WTC11 (cell line): Measurements from ENCODE around the gene PTK6. TPM values are rescaled to one million over a fixed set of nuclear protein-coding genes. Genes with fewer than 3 reads are reported as not detected.

ENCODE experiments used
- ATAC-seq: fragments of 200-7000 bp; cut with Tn5 transposase; 2 replicates; pipeline ENCODE4 v1.10.0; 2021; ENCODE audit warnings: mild to moderate bottlenecking, moderate library complexity
- CTCF ChIA-PET: fragments of 300-600 bp; sonication (Branson Sonifier 250); formaldehyde crosslinking; loops from one replicate; lab custom pipeline; 2021; ENCODE audit warnings: antibody characterized with exemption; lab: Charles Lee
- POLR2A ChIA-PET: fragments of 350-600 bp; sonication (Branson Sonifier 250); formaldehyde crosslinking; loops from one replicate; lab custom pipeline; 2021; ENCODE audit warnings: antibody characterized with exemption; lab: Charles Lee
- DNase-seq: peaks from one replicate; pipeline ENCODE4 v3.0.0; 2021; ENCODE audit warnings: low spot score
- H3K27ac Mint-ChIP-seq: 2 replicates; pipeline ENCODE4 v1.8.0; 2021; ENCODE audit warnings: mixed read lengths
- H3K27me3 Mint-ChIP-seq: 2 replicates; pipeline ENCODE4 v1.8.0; 2021; ENCODE audit warnings: low read depth, mild to moderate bottlenecking, moderate library complexity, mixed read lengths
- H3K36me3 Mint-ChIP-seq: 2 replicates; pipeline ENCODE4 v1.8.0; 2021; ENCODE audit warnings: mixed read lengths
- H3K4me1 Mint-ChIP-seq: 2 replicates; pipeline ENCODE4 v1.8.0; 2022; ENCODE audit warnings: mixed read lengths
- H3K4me3 Mint-ChIP-seq: 2 replicates; pipeline ENCODE4 v1.8.0; 2021; ENCODE audit warnings: mild to moderate bottlenecking, moderate library complexity, mixed read lengths
- H3K9me3 Mint-ChIP-seq: 2 replicates; pipeline ENCODE4 v1.8.0; 2021; ENCODE audit warnings: mixed read lengths
- CREB1 ChIP-seq: sonication (generic); formaldehyde crosslinking; IDR thresholded peaks from 2 replicates; pipeline ENCODE4 v1.8.0; 2023; ENCODE audit warnings: mild to moderate bottlenecking, missing genetic modification reagents
- E2F5 ChIP-seq: sonication (generic); formaldehyde crosslinking; IDR thresholded peaks from 2 replicates; pipeline ENCODE4 v1.8.1; 2022; ENCODE audit warnings: mild to moderate bottlenecking, moderate library complexity, missing genetic modification reagents
- ELF4 ChIP-seq: sonication (generic); formaldehyde crosslinking; IDR thresholded peaks from 2 replicates; pipeline ENCODE4 v1.8.1; 2022; ENCODE audit warnings: low read depth, mild to moderate bottlenecking, moderate library complexity, missing genetic modification reagents
- ESRRA ChIP-seq: sonication (generic); formaldehyde crosslinking; IDR thresholded peaks from 2 replicates; pipeline ENCODE4 v1.8.1; 2022; ENCODE audit warnings: mild to moderate bottlenecking, missing genetic modification reagents, borderline replicate concordance
- GRHL2 ChIP-seq: fragments of 250-450 bp; sonication (Bioruptor Pico); IDR thresholded peaks from 2 replicates; pipeline ENCODE4 v1.8.0; 2022; ENCODE audit warnings: mild to moderate bottlenecking, moderate library complexity; ENCODE audit not compliant: insufficient replicate concordance, severe bottlenecking
- GTF2I ChIP-seq: fragments of 250-450 bp; sonication (Bioruptor Pico); conservative IDR thresholded peaks from 2 replicates; pipeline ENCODE4 v1.4.0; 2021; ENCODE audit warnings: mild to moderate bottlenecking
- IRF2 ChIP-seq: sonication (generic); formaldehyde crosslinking; IDR thresholded peaks from 2 replicates; pipeline ENCODE4 v1.8.0; 2022; ENCODE audit warnings: low read depth, missing genetic modification reagents, borderline replicate concordance
- JAZF1 ChIP-seq: fragments of 250-450 bp; sonication (Bioruptor Pico); IDR thresholded peaks from 2 replicates; pipeline ENCODE4 v1.9.0; 2021; ENCODE audit warnings: moderate library complexity, mild to moderate bottlenecking, inconsistent platforms
- NR2C2 ChIP-seq: sonication (generic); formaldehyde crosslinking; IDR thresholded peaks from 2 replicates; pipeline ENCODE4 v1.8.0; 2022; ENCODE audit warnings: mild to moderate bottlenecking, missing genetic modification reagents
- NR3C1 ChIP-seq: sonication (generic); formaldehyde crosslinking; conservative IDR thresholded peaks from 2 replicates; pipeline ENCODE4 v1.8.1; 2023; ENCODE audit warnings: low read depth, mild to moderate bottlenecking, missing genetic modification reagents
- RELA ChIP-seq: sonication (generic); formaldehyde crosslinking; IDR thresholded peaks from 2 replicates; pipeline ENCODE4 v1.8.1; 2022; ENCODE audit warnings: missing genetic modification reagents, mild to moderate bottlenecking, borderline replicate concordance
- SMAD3 ChIP-seq: sonication (generic); formaldehyde crosslinking; IDR thresholded peaks from 2 replicates; pipeline ENCODE4 v1.8.0; 2022; ENCODE audit warnings: missing genetic modification reagents, mild to moderate bottlenecking, borderline replicate concordance
- TP53 ChIP-seq: sonication (generic); formaldehyde crosslinking; IDR thresholded peaks from 2 replicates; pipeline ENCODE4 v1.8.1; 2023; ENCODE audit warnings: mild to moderate bottlenecking, missing genetic modification reagents
- ZNF138 ChIP-seq: sonication (generic); formaldehyde crosslinking; conservative IDR thresholded peaks from 2 replicates; pipeline ENCODE4 v1.8.1; 2022; ENCODE audit warnings: mild to moderate bottlenecking, moderate library complexity, missing genetic modification reagents
- ZNF263 ChIP-seq: sonication (generic); formaldehyde crosslinking; IDR thresholded peaks from 2 replicates; pipeline ENCODE4 v1.8.1; 2022; ENCODE audit warnings: low read depth, mild to moderate bottlenecking, moderate library complexity, missing genetic modification reagents
- ZNF396 ChIP-seq: fragments of 250-450 bp; sonication (Bioruptor Pico); IDR thresholded peaks from 2 replicates; pipeline ENCODE4 v1.8.0; 2021; ENCODE audit warnings: mild to moderate bottlenecking, moderate library complexity, borderline replicate concordance
- ZNF671 ChIP-seq: fragments of 250-450 bp; sonication (Bioruptor Pico); IDR thresholded peaks from 2 replicates; pipeline ENCODE4 v1.8.0; 2021; ENCODE audit warnings: mild to moderate bottlenecking
- total RNA-seq: library from RNA; stranded (reverse); gene quantifications from 3 replicates; pipeline ENCODE4 v1.2.3, GENCODE V29; 2021
- TF ChIP-seq, protein P1 (sequence below): fragments of 250-450 bp; sonication (Bioruptor Pico); IDR thresholded peaks from 2 replicates; pipeline ENCODE4 v1.9.0; 2021; ENCODE audit warnings: mild to moderate bottlenecking, borderline replicate concordance
- TF ChIP-seq, protein P2 (sequence below): fragments of 200-600 bp; IDR thresholded peaks from 2 replicates; pipeline ENCODE4 v1.8.0; 2022; ENCODE audit warnings: antibody characterized with exemption
- TF ChIP-seq, protein P3 (sequence below): sonication (generic); formaldehyde crosslinking; conservative IDR thresholded peaks from 2 replicates; pipeline ENCODE4 v1.8.1; 2022; ENCODE audit warnings: mild to moderate bottlenecking, missing genetic modification reagents
- TF ChIP-seq, protein P4 (sequence below): sonication (generic); formaldehyde crosslinking; IDR thresholded peaks from 2 replicates; pipeline ENCODE4 v1.8.1; 2023; ENCODE audit warnings: mild to moderate bottlenecking, missing genetic modification reagents, borderline replicate concordance

Gene PTK6
- total RNA-seq, 1 experiment from 2014 or later, result 0.22 TPM

DNA sequence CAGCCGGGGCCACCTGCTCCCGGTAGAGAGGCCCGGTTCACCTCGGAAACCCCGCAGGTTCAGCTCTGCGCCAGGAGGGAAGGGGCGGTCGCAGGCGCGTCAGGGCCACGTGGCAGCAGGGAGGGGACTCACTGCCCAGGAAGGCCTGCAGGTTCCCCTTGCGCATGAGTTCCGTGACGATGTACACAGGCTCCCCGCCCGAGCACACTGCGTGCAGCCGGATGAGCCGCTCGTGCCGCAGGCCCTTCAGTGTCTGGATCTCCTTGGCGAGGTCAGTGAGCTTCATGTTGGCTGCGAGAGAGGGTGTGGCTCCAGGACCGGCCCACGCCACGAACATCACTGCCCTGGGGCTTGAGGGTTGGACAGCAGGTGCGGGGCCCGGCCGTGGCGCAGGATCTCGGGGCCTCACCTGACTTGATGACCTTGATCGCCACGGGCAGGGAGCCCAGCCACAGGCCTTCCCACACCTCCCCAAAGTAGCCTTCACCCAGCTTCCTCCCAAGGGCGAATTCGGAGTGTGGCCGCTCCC, 4.9 kb upstream of the PTK6 start (continued):
- TF ChIP-seq, protein P1, sequence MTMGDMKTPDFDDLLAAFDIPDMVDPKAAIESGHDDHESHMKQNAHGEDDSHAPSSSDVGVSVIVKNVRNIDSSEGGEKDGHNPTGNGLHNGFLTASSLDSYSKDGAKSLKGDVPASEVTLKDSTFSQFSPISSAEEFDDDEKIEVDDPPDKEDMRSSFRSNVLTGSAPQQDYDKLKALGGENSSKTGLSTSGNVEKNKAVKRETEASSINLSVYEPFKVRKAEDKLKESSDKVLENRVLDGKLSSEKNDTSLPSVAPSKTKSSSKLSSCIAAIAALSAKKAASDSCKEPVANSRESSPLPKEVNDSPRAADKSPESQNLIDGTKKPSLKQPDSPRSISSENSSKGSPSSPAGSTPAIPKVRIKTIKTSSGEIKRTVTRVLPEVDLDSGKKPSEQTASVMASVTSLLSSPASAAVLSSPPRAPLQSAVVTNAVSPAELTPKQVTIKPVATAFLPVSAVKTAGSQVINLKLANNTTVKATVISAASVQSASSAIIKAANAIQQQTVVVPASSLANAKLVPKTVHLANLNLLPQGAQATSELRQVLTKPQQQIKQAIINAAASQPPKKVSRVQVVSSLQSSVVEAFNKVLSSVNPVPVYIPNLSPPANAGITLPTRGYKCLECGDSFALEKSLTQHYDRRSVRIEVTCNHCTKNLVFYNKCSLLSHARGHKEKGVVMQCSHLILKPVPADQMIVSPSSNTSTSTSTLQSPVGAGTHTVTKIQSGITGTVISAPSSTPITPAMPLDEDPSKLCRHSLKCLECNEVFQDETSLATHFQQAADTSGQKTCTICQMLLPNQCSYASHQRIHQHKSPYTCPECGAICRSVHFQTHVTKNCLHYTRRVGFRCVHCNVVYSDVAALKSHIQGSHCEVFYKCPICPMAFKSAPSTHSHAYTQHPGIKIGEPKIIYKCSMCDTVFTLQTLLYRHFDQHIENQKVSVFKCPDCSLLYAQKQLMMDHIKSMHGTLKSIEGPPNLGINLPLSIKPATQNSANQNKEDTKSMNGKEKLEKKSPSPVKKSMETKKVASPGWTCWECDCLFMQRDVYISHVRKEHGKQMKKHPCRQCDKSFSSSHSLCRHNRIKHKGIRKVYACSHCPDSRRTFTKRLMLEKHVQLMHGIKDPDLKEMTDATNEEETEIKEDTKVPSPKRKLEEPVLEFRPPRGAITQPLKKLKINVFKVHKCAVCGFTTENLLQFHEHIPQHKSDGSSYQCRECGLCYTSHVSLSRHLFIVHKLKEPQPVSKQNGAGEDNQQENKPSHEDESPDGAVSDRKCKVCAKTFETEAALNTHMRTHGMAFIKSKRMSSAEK (CRISPR knock-in tag), result no peak
- TF ChIP-seq ESRRA (CRISPR knock-in tag), result no peak
- TF ChIP-seq JAZF1, result no peak
- no peak for TF ChIP-seq TP53 (CRISPR knock-in tag)
- TF ChIP-seq E2F5 (CRISPR knock-in tag), result no peak

DNA sequence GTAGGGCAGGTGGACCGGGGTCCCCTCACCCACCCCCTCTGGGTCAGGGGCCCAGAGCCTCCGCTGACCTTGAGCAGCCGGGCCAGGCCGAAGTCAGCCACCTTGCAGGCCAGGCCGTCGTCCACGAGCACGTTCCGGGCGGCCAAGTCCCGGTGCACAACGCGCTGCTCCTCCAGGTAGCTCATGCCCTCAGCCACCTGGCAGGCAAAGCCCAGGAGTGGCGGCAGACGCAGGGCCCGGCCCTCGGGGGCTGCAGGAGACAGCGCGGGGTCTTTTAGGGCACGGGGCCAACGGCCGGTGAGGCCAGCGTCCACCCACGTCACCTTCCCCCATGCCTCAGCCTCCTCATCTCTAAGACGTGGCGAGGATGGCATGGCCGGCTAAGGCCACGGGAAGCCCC, 4.2 kb upstream of the PTK6 start:
- no peaks in the 10 kb centered on the region for H3K27me3 Mint-ChIP-seq
- H3K9me3 Mint-ChIP-seq, result no peaks in the 10 kb centered on the region
- ATAC-seq (no peak), DNase-seq (no peak)
- POLR2A ChIA-PET, result no interaction called here
- no peaks in the 10 kb centered on the region for H3K36me3 Mint-ChIP-seq
- 0 out of 2 replicates have a peak, but pooled peaks cover under 1% of the 10 kb centered on the region for H3K4me1 Mint-ChIP-seq
- H3K4me3 Mint-ChIP-seq, result no peak overlapping the region
- TF ChIP-seq, protein P2, sequence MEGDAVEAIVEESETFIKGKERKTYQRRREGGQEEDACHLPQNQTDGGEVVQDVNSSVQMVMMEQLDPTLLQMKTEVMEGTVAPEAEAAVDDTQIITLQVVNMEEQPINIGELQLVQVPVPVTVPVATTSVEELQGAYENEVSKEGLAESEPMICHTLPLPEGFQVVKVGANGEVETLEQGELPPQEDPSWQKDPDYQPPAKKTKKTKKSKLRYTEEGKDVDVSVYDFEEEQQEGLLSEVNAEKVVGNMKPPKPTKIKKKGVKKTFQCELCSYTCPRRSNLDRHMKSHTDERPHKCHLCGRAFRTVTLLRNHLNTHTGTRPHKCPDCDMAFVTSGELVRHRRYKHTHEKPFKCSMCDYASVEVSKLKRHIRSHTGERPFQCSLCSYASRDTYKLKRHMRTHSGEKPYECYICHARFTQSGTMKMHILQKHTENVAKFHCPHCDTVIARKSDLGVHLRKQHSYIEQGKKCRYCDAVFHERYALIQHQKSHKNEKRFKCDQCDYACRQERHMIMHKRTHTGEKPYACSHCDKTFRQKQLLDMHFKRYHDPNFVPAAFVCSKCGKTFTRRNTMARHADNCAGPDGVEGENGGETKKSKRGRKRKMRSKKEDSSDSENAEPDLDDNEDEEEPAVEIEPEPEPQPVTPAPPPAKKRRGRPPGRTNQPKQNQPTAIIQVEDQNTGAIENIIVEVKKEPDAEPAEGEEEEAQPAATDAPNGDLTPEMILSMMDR, result no peak
- TF ChIP-seq CREB1 (CRISPR knock-in tag), result no peak
- no peak for TF ChIP-seq IRF2 (CRISPR knock-in tag)
- TF ChIP-seq GRHL2 (CRISPR knock-in tag), result no peak
- TF ChIP-seq ZNF263 (CRISPR knock-in tag), result no peak
- TF ChIP-seq NR2C2 (CRISPR knock-in tag), result no peak
- no peak for TF ChIP-seq NR3C1 (CRISPR knock-in tag)
- no peak for TF ChIP-seq RELA (CRISPR knock-in tag)
- TF ChIP-seq, protein P3, sequence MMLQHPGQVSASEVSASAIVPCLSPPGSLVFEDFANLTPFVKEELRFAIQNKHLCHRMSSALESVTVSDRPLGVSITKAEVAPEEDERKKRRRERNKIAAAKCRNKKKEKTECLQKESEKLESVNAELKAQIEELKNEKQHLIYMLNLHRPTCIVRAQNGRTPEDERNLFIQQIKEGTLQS (CRISPR knock-in tag), result no peak
- no peak for TF ChIP-seq ZNF396
- TF ChIP-seq SMAD3 (CRISPR knock-in tag), result no peak
- TF ChIP-seq, protein P4, sequence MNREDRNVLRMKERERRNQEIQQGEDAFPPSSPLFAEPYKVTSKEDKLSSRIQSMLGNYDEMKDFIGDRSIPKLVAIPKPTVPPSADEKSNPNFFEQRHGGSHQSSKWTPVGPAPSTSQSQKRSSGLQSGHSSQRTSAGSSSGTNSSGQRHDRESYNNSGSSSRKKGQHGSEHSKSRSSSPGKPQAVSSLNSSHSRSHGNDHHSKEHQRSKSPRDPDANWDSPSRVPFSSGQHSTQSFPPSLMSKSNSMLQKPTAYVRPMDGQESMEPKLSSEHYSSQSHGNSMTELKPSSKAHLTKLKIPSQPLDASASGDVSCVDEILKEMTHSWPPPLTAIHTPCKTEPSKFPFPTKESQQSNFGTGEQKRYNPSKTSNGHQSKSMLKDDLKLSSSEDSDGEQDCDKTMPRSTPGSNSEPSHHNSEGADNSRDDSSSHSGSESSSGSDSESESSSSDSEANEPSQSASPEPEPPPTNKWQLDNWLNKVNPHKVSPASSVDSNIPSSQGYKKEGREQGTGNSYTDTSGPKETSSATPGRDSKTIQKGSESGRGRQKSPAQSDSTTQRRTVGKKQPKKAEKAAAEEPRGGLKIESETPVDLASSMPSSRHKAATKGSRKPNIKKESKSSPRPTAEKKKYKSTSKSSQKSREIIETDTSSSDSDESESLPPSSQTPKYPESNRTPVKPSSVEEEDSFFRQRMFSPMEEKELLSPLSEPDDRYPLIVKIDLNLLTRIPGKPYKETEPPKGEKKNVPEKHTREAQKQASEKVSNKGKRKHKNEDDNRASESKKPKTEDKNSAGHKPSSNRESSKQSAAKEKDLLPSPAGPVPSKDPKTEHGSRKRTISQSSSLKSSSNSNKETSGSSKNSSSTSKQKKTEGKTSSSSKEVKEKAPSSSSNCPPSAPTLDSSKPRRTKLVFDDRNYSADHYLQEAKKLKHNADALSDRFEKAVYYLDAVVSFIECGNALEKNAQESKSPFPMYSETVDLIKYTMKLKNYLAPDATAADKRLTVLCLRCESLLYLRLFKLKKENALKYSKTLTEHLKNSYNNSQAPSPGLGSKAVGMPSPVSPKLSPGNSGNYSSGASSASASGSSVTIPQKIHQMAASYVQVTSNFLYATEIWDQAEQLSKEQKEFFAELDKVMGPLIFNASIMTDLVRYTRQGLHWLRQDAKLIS (CRISPR knock-in tag), result no peak
- TF ChIP-seq ELF4, result no peak
- no peak for TF ChIP-seq GTF2I (CRISPR knock-in tag)
- no peak for TF ChIP-seq ZNF138 (CRISPR knock-in tag)
- TF ChIP-seq ZNF671 (CRISPR knock-in tag), result no peak
- CTCF ChIA-PET, result interaction anchor here (1.7 kb wide), 1 partner anchor 101 kb away, joined by 5 read pairs; no protein-coding TSS in a partner anchor
- H3K27ac Mint-ChIP-seq, result no peak overlapping the region
